ENCODE data around the gene CCM2.

GRCh38 chr7:45061806-45062425 lies 61.9 kb downstream of the CCM2 start:
- TF ChIP-seq CTCF (conservative IDR thresholded peaks at IDR 0.05 in 1 of 2, IDR thresholded peaks at IDR 0.05 in 1 of 2; ENCODE audit: extremely low read depth in 1 of 2, insufficient read depth in 1 of 2, low read depth in 1 of 2, low read length in 2 of 2) (no peak), EZH2 (IDR thresholded peaks at IDR 0.05; ENCODE audit: borderline replicate concordance, low read length) (no peak)

All from mammary epithelial cell (primary cell).